ENCODE results near the gene DNAJC11.
"Not testable (repeated sequence)": the region's sequence is repeated elsewhere in the genome, so short reads cannot be mapped to it uniquely, and the experiment has no call there.

DNAJC11 gene

GRCh38 chr1:6652986-6653385 is 48.6 kb downstream of the DNAJC11 start:
- no peak for DNase-seq (ENCODE audit: low read depth)

- DNase-seq (ENCODE audit: low read depth): no peak
Observed at GRCh38 chr1:6651909-6652308, 49.7 kb downstream of the DNAJC11 start.

GRCh38 chr1:6648556-6648955 is 53.1 kb downstream of the DNAJC11 start:
- DNase-seq (ENCODE audit: low read depth): no peak

- DNase-seq (ENCODE audit: low read depth): no peak
Observed at GRCh38 chr1:6646499-6647148, 55.0 kb downstream of the DNAJC11 start.

GRCh38 chr1:6645018-6645417 is 56.6 kb downstream of the DNAJC11 start:
- no peak for DNase-seq (ENCODE audit: low read depth)

- not testable (repeated sequence) for DNase-seq (ENCODE audit: low read depth)
Observed at GRCh38 chr1:6640867-6641266, 60.7 kb downstream of the DNAJC11 start.

- no peak for DNase-seq (ENCODE audit: low read depth)
Observed at GRCh38 chr1:6638226-6638625, 63.4 kb downstream of the DNAJC11 start.

- DNase-seq (ENCODE audit: low read depth): no peak
Observed at GRCh38 chr1:6637770-6638169, 63.8 kb downstream of the DNAJC11 start.

- not testable (repeated sequence) for DNase-seq (ENCODE audit: low read depth)
Observed at GRCh38 chr1:6636778-6637177, 64.8 kb downstream of the DNAJC11 start.

- DNase-seq (ENCODE audit: low read depth): no peak
Observed at GRCh38 chr1:6635910-6636760, 65.5 kb downstream of the DNAJC11 start.

GRCh38 chr1:6635161-6635909 is 66.3 kb downstream of the DNAJC11 start:
- no peak for DNase-seq (ENCODE audit: low read depth)

GRCh38 chr1:6634371-6635052 is 67.1 kb downstream of the DNAJC11 start:
- no peak for DNase-seq (ENCODE audit: low read depth)

GRCh38 chr1:6632588-6633514 is 68.8 kb downstream of the DNAJC11 start:
- no peak for DNase-seq (ENCODE audit: low read depth)

GRCh38 chr1:6631058-6631457 is 70.6 kb downstream of the DNAJC11 start:
- no peak for DNase-seq (ENCODE audit: low read depth)

- no peak for DNase-seq (ENCODE audit: low read depth)
Observed at GRCh38 chr1:6630027-6630426, 71.6 kb downstream of the DNAJC11 start.

- DNase-seq (ENCODE audit: low read depth): no peak
Observed at GRCh38 chr1:6628971-6629479, 72.6 kb downstream of the DNAJC11 start.

- no peak for DNase-seq (ENCODE audit: low read depth)
Observed at GRCh38 chr1:6627841-6628545, 73.6 kb downstream of the DNAJC11 start.

GRCh38 chr1:6627031-6627430 is 74.6 kb downstream of the DNAJC11 start:
- no peak for DNase-seq (ENCODE audit: low read depth)

- no peak for DNase-seq (ENCODE audit: low read depth)
Observed at GRCh38 chr1:6625584-6626149, 75.9 kb downstream of the DNAJC11 start.

Data from activated gamma-delta T cell treated with anti-CD3 and anti-CD28 coated beads, Interleukin-2, amount 50 U/mL, for 16 hours (primary cell).